Kidney (tissue), 14 donors: Measurements from ENCODE around the gene GARIN5A. TPM values are rescaled to one million over a fixed set of nuclear protein-coding genes. Genes with fewer than 3 reads are reported as not detected.
"Not testable (repeated sequence)": the region's sequence is repeated elsewhere in the genome, so short reads cannot be mapped to it uniquely, and the experiment has no call there.

ENCODE experiments used
- DNase-seq, 5 donors: peaks; one replicate each; pipeline ENCODE4 v3.0.0-alpha.2; 2013 to 2020
- FAIRE-seq: peaks from 2 replicates; lab custom pipeline; 2012; peaks lifted over from hg19 to GRCh38; lab: Jason Lieb, UNC
- H3K27ac ChIP-seq, 2 donors: one replicate each; pipeline ENCODE4 v1.7.0; 2013; ENCODE audit warnings: low read depth in 2 of 2, low read length in 2 of 2, inconsistent platforms in 1 of 2
- H3K27me3 ChIP-seq: one replicate; pipeline ENCODE4 v1.7.1; 2013; ENCODE audit warnings: low read length, inconsistent platforms; ENCODE audit not compliant: control insufficient read depth, insufficient read depth
- H3K36me3 ChIP-seq, 3 donors: one replicate each; pipeline versions ENCODE4 v1.7.0 to v1.7.1; 2013; ENCODE audit warnings: low read length in 3 of 3, control low read depth in 1 of 3, inconsistent platforms in 1 of 3; ENCODE audit not compliant: insufficient read depth in 3 of 3, control insufficient read depth in 2 of 3
- H3K4me1 ChIP-seq, 3 donors: one replicate each; pipeline versions ENCODE4 v1.7.0 to v1.7.1; 2013; ENCODE audit warnings: low read length in 3 of 3, inconsistent platforms in 1 of 3, low read depth in 1 of 3; ENCODE audit not compliant: control insufficient read depth in 2 of 3, insufficient read depth in 2 of 3
- H3K4me3 ChIP-seq, 3 donors: one replicate each; pipeline versions ENCODE4 v1.7.0 to v1.8.1; 2013; ENCODE audit warnings: low read length in 3 of 3, control low read depth in 1 of 3, inconsistent platforms in 1 of 3
- H3K9ac ChIP-seq, 3 donors: one replicate each; pipeline versions ENCODE4 v1.7.0 to v1.7.1; 2013; ENCODE audit warnings: low read length in 3 of 3, control low read depth in 1 of 3, inconsistent platforms in 1 of 3
- H3K9me3 ChIP-seq, 3 donors: one replicate each; pipeline versions ENCODE4 v1.7.0 to v1.7.1; 2013; ENCODE audit warnings: low read length in 3 of 3, control low read depth in 1 of 3, inconsistent platforms in 1 of 3; ENCODE audit not compliant: control insufficient read depth in 2 of 3, insufficient read depth in 1 of 3
- CTCF ChIP-seq: IDR thresholded peaks from 3 replicates; pipeline ENCODE4 v1.5.1; 2012; ENCODE audit warnings: mild to moderate bottlenecking, moderate library complexity, borderline replicate concordance; ENCODE audit not compliant: insufficient read depth; ENCODE audit errors: extremely low read depth
- intact Hi-C: fragments of 100-400 bp; cut with DNase I; formaldehyde crosslinking; loops from one replicate; pipeline ENCODE4 v1.11.1; 2022
- polyA plus RNA-seq: library from polyadenylated mRNA; stranded (reverse); fragments of 350-450 nt; fragmentation: Illumina TruSeq; extraction: RNeasy Lipid Tissue Mini Kit (QIAGEN cat#74804); gene quantifications from one replicate; pipeline ENCODE4 v1.2.3, GENCODE V29; 2014; ENCODE audit warnings: low read depth, low replicate concordance; ENCODE audit not compliant: insufficient read depth
- total RNA-seq: library from RNA; stranded (reverse); fragmentation: NEBNext Ultra II Directional; extraction: Animal tissue kit (Norgen Biotek cat#: 25700); gene quantifications from one replicate; pipeline ENCODE4 v1.2.1, GENCODE V29; 2021
- donor health status: control.
- donor health status: control.
- donor health status: control.
- donor health status: control.
- donor health status: control.
- donor health status: DM: yes; HTN: yes; CAD: no.
- donor health status: Normal renal cell carcinoma (clear cell type).

The GARIN5A gene
- total and polyA plus RNA-seq, 2 donors from 2014 or later, result 2.0 to 9.0 TPM

GRCh38 chr19:50449236-50449899, 27.3 kb downstream of the GARIN5A start:
- H3K27ac ChIP-seq, result no peak overlapping the region
- H3K9me3 ChIP-seq, result no peaks in the 10 kb centered on the region
- no peaks in the 10 kb centered on the region for H3K27me3 ChIP-seq
- intact Hi-C loops, result no loop called here
- TF ChIP-seq CTCF, result no peak
- H3K36me3 ChIP-seq, result no peaks in the 10 kb centered on the region
- H3K9ac ChIP-seq, result no peak overlapping the region
- H3K4me1 ChIP-seq, result no peaks in the 10 kb centered on the region
- DNase-seq, result no peak
- FAIRE-seq, result no peak
- no peak overlapping the region for H3K4me3 ChIP-seq

- H3K36me3 ChIP-seq, result no peaks in the 10 kb centered on the region
- TF ChIP-seq CTCF, result no peak
- H3K4me3 ChIP-seq, result no peak overlapping the region
- H3K27ac ChIP-seq, result no peak overlapping the region
- intact Hi-C loops, result no loop called here
- no peaks in the 10 kb centered on the region for H3K4me1 ChIP-seq
- DNase-seq, result no peak
- H3K27me3 ChIP-seq, result no peaks in the 10 kb centered on the region
- FAIRE-seq, result no peak
- no peaks in the 10 kb centered on the region for H3K9me3 ChIP-seq
- H3K9ac ChIP-seq, result no peak overlapping the region
Observed at GRCh38 chr19:50447750-50448149, 28.9 kb downstream of the GARIN5A start.

GRCh38 chr19:50447053-50447452, 29.6 kb downstream of the GARIN5A start:
- DNase-seq (no peak), FAIRE-seq (no peak)
- Histone ChIP-seq H3K27ac (no peak overlapping the region), H3K4me3 (no peak overlapping the region), H3K4me1 (no peaks in the 10 kb centered on the region), H3K27me3 (no peaks in the 10 kb centered on the region), H3K9ac (no peak overlapping the region), H3K9me3 (no peaks in the 10 kb centered on the region), H3K36me3 (no peaks in the 10 kb centered on the region)
- intact Hi-C loops, result no loop called here
- TF ChIP-seq CTCF, result no peak

- Histone ChIP-seq H3K27me3 (no peaks in the 10 kb centered on the region), H3K9me3 (no peaks in the 10 kb centered on the region), H3K4me3 (no peak overlapping the region), H3K27ac (no peak overlapping the region), H3K9ac (no peak overlapping the region), H3K4me1 (no peaks in the 10 kb centered on the region), H3K36me3 (no peaks in the 10 kb centered on the region)
- TF ChIP-seq CTCF, result no peak
- FAIRE-seq, result no peak
- no peak for DNase-seq
- intact Hi-C loops, result no loop called here
Observed at GRCh38 chr19:50444059-50444458, 32.6 kb downstream of the GARIN5A start.

GRCh38 chr19:50439130-50439529, 37.5 kb downstream of the GARIN5A start:
- not testable (repeated sequence) for H3K27ac ChIP-seq

More at GRCh38 chr19:50439130-50439529, 37.5 kb downstream of the GARIN5A start:
- H3K4me3 ChIP-seq, H3K9ac ChIP-seq, H3K36me3 ChIP-seq, intact Hi-C loops, H3K4me1 ChIP-seq, FAIRE-seq, H3K9me3 ChIP-seq, DNase-seq, H3K27me3 ChIP-seq: not testable (repeated sequence)
